Liver (tissue), 3 donors: ENCODE results near the gene RXRB.

Experiments
- ATF3 ChIP-seq: IDR thresholded peaks from 2 replicates; pipeline ENCODE4 v1.6.1; 2016; ENCODE audit warnings: antibody characterized with exemption
- CTCF ChIP-seq: fragments of 150-350 bp; IDR thresholded peaks from 2 replicates; pipeline ENCODE4 v1.5.1; 2017; ENCODE audit warnings: improper control_type of control experiment, low read depth, low read length; ENCODE audit not compliant: missing input control
- RAD21 ChIP-seq, 2 donors: IDR thresholded peaks; 2 replicates each; pipeline ENCODE4 v1.6.1; 2016; ENCODE audit warnings: antibody characterized with exemption in 2 of 2, mild to moderate bottlenecking in 2 of 2
- REST ChIP-seq: IDR thresholded peaks from 2 replicates; pipeline ENCODE4 v1.6.1; 2016; ENCODE audit warnings: antibody characterized with exemption, mild to moderate bottlenecking
- RXRA ChIP-seq, 2 donors: IDR thresholded peaks; 2 replicates each; pipeline ENCODE4 v1.6.1; 2017 to 2018; ENCODE audit warnings: antibody characterized with exemption in 2 of 2, mild to moderate bottlenecking in 1 of 2
- YY1 ChIP-seq: IDR thresholded peaks from 2 replicates; pipeline ENCODE4 v1.6.1; 2016; ENCODE audit warnings: antibody characterized with exemption, mild to moderate bottlenecking
- ZBTB33 ChIP-seq: IDR thresholded peaks from 2 replicates; pipeline ENCODE4 v1.6.1; 2016; ENCODE audit warnings: antibody characterized with exemption
- donor health status: healthy.
- donor health status: healthy.

- TF ChIP-seq CTCF (no peak), REST (no peak), ATF3 (no peak), YY1 (peak; percentile 59), RAD21 (IDR thresholded peaks at IDR 0.05) (no peak), RXRA (IDR thresholded peaks at IDR 0.05) (no peak), ZBTB33 (no peak)
Observed at GRCh38 chr6:33183071-33183683, 17.3 kb downstream of the RXRB start.
